ENCODE results near the gene PDE4DIP. TPM values are rescaled to one million over a fixed set of nuclear protein-coding genes. Genes with fewer than 3 reads are reported as not detected.
A peak's percentile ranks its signal among the peaks of the same experiment; 100 is the strongest.
"Not testable (repeated sequence)": the region's sequence is repeated elsewhere in the genome, so short reads cannot be mapped to it uniquely, and the experiment has no call there.

PDE4DIP gene
- total RNA-seq, 2 donors from 2014 or later = 1,013 to 1,607 TPM

DNA sequence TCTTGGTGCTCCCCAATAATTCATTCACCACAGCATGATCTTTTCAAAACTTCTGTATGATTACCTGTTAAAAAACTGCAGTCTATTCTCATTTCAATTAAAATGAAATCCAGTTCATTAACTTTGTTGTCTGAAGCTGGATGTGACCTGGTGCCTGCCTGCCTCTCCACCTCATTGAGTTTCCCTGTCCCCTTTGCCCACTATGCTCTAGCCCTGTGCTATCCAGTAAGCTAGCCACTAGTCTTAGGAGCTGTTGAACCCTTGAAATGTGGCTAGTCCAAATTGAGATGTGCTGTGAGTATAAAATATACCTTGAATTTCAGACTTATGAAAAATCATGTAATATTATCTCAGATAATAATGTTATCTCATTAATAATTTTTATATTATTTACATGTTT is 114.1 kb downstream of the PDE4DIP start:
- ATAC-seq; intact Hi-C loops (cut with DNase I); DNase-seq: not testable (repeated sequence)

DNA sequence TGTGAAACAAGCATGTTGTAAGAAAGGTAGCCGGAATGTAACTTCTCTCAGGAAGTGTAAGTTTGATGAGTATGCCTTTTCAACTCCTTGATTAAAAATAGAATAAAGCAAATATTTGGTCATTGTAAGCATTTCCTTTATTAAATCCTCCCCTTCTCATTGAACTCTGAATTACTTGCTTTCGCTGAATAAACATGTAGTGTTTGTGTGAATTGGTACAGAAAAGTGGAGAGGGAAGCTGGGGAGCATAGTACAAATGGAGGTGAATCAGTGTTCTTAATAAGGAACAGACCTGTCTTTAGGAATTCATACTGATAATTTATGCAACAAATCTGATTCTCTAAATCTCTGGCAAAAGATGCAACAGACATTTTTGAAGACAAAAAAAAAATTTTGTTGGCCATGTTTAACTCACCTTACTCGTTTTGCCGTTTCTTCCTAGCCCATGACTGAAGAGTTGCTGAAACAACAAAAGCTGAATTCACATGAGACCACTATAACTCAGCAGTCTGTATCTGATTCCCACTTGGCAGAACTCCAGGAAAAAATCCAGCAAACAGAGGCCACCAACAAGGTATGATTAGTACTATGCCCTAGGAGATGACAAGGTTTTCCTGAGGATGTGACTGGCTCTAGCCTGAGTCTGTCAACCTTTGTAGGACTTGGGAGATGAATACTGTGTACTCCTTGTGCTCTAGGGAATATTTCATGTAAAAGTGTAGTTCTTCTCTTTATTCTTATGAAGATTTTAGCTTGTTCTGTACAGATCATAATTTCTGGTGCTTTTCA is 116.2 kb downstream of the PDE4DIP start:
- ATAC-seq; DNase-seq; intact Hi-C loops (cut with DNase I): not testable (repeated sequence)

DNA sequence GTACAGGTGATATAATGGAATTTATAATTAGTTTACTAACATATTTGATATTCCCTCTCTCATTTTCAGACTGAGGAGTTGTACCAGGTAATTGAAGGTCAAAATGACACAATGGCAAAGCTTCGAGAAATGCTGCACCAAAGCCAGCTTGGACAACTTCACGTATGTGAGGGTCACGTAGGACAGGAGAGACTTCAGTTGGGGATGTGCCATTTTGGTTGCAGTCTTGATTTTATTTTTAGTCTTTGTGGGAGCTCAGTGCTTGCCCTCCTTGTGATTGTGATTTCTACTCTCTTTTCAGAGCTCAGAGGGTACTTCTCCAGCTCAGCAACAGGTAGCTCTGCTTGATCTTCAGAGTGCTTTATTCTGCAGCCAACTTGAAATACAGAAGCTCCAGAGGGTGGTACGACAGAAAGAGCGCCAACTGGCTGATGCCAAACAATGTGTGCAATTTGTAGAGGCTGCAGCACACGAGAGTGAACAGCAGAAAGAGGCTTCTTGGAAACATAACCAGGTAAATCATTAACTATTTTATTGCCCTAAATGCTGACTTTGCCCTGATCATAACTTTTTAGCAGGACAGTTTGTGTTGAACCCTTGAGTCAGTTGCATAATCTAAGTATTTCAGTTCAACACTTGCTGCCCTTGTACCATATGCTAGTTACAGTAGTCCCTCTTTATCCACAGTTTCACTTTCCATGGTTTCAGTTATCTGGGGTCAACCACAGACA is 118.1 kb downstream of the PDE4DIP start:
- ATAC-seq; intact Hi-C loops (cut with DNase I); DNase-seq: not testable (repeated sequence)

DNA sequence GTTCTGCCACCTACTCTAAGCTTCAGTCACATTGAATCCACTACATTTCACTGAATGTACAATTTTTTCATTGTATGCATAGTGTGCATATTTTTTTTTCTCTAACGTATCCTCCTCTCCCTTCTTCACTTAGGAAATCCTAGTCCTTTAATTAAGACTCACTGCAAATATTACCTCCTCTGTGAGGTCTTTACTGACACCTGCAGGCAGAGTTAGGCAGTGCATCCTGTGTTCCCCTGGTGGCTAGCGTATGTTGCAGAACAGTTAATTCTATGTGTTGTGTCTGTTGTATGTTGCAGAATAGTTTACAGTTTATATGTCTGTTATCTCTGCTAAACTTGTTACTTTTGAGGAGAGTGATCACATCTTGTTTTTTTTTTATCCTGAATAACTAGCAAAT is 121.9 kb downstream of the PDE4DIP start:
- peak; percentile 73 to 80 for ATAC-seq
- DNase-seq; intact Hi-C loops (cut with DNase I): not testable (repeated sequence)

DNA sequence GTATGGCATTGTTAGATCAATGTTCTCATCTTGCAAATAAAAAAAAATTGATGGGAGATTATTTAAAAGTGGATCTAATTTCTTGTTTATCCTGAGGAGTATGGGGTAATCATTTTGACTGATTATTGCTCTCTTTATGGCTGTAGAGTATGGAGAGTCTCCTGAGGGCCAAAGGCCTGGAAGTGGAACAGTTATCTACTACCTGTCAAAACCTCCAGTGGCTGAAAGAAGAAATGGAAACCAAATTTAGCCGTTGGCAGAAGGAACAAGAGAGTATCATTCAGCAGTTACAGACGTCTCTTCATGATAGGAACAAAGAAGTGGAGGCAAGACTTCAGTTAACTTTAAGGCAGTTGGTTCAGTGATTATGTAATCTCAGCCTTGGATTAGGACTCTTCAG is 123.4 kb downstream of the PDE4DIP start:
- ATAC-seq; intact Hi-C loops (cut with DNase I); DNase-seq: not testable (repeated sequence)

DNA sequence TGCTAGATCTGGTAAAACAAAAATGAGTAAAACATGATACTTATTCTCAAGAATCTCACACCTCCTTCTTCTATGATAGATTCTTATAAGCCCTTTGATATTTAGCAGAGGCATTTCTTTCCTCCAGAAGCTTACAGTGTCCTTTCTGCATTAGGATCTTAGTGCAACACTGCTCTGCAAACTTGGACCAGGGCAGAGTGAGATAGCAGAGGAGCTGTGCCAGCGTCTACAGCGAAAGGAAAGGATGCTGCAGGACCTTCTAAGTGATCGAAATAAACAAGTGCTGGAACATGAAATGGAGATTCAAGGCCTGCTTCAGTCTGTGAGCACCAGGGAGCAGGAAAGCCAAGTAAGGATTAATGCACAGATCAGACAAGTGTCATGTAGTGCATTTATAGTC is 124.5 kb downstream of the PDE4DIP start:
- ATAC-seq; DNase-seq; intact Hi-C loops (cut with DNase I): not testable (repeated sequence)

DNA sequence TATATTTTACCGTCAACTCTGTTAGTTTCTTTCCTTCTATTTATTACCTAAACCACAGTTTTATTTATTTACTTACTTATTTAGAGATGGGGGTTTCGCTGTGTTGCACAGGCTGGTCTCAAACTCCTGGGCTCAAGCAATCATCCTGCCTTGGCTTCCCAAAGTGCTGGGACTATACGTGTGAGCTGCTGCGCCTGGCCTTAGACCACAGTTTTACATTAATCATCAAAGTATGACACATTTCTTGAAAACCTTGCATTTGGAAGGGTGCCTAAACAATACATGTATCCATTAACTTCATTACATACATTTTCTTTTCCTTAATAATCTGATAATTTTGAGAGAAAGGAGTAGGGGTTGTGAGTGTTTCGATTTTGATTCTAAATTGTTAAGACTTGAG is 124.9 kb downstream of the PDE4DIP start:
- ATAC-seq; intact Hi-C loops (cut with DNase I); DNase-seq: not testable (repeated sequence)

DNA sequence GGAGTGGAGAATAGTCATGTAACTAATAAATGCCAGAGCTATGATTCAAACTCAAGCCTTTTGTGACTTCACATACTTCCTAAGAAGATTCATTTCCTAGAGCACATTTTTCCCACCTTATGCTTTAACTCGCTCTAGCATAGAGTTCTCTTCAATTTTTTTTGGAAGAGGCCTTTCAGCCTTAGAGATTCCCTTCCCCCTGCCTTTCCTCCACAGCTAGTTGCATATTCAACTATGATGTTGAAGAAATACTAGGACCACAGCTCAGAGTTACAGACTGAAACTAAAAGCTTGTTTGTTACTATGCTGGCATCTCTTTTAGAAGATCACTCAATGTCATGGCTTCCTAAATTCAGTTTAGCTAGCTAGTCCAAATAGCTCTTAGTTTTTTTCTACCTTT is 131.2 kb downstream of the PDE4DIP start:
- intact Hi-C loops (cut with DNase I); ATAC-seq; DNase-seq: not testable (repeated sequence)

DNA sequence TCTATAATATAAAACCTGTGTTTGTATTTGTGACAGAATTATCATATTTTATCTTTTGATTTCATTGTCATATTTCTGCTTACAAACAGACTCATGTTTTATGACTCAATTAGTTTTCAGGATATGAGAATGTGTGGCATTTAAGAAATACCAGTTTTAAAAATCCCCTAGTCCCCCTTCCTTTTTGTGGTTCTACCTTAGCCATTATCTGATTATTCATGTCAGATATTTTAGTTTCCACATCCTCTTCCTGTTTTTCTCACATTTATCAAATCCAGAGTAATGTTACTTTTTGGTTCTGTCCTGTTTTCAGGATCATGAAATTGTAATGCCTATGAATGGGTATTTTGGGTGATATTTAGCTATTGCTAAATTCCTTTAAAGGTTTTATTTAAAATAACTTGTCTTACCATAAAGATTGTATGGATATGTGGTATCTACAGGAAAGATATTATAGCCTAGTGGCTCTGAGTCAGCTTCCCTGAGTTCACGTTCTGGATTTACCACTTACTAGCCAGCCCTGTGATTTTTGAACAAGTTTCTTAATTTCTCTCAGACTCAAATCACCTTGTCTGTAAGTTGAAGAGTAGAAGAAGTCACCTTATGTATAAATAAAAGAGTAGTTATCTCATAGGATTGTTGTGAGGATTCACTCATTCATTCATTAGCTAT is 131.8 kb downstream of the PDE4DIP start:
- DNase-seq; intact Hi-C loops (cut with DNase I); ATAC-seq: not testable (repeated sequence)

DNA sequence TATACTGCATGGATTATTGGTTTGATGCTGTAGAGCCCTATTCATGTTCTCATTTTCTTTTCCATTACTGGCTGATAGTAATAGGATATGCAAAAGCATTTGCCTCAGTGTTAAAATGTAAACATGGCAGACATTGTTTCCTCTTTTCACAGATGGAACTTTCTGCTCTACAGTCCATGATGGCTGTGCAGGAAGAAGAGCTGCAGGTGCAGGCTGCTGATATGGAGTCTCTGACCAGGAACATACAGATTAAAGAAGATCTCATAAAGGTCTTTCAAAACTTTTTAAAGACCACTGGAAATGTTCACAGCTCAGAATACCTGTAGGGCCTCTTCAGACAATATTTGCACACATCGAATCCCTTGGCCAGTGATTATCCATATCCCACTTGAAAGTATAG is 133.6 kb downstream of the PDE4DIP start:
- ATAC-seq; DNase-seq; intact Hi-C loops (cut with DNase I): not testable (repeated sequence)

DNA sequence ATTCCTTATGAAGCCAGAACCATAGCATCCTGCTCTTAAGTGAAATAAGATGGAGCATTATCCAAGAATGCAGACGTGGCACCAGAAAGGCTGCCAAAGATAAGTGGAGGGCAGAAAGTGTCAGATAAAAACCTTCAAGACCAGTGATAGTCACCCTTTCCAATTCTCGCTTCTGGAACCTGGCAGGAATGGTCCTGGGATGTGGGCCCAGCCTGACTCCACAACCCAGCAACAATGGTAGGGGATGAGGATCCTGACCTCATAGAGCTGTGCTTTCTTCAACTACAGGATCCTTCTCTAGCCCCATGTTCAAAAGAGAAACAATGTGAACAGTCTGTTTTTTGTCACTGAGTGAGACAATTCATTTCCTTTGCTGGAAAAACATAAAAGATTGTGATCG is 145.2 kb downstream of the PDE4DIP start:
- DNase-seq; intact Hi-C loops (cut with DNase I): not testable (repeated sequence)
- ATAC-seq = peak; percentile 34 to 52

DNA sequence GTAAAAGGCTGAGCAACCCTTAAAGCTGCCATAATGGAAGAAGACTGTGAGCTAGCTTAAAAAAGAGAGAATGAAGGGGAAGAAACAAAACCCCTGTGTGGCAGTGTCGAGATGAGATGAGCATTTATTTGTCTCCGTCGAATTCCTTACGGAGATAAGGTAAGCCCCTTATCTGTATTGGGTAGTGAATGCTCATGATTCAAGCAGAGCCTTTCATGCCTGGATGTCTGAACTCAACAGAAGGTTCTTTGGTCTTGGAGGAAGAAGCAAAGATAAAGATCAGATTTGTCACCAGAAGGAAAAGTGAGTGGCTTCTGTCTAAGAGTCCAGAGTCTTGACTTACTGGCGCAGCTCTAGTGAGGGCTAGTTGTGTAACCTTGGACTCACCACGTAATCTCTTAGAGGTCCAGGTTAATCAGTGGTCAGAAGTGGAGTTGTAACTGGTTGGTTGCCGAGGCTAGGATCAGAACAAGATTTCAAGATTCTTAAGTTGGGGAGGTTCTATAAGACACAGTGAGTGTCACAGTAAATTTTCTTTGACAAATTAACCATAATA is 146.1 kb downstream of the PDE4DIP start:
- intact Hi-C loops (cut with DNase I); DNase-seq; ATAC-seq: not testable (repeated sequence)

DNA sequence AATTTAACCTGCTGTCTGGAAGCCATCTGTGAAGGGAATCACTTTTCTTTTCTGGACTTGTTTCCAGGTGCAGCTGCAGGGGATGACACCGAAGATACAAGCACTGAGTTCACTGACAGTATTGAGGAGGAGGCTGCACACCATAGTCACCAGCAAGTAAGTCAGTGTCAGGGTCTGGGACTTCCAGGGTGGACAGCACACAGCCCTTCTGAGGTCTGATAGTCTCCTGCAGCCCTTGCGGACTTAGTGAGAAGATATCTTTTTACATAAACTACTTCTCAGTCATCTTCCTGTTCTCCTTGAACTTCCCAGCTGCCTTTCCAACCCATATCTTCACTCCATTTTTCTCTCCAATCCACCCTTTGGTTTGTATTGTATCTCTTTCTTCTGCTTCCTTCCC is 147.6 kb downstream of the PDE4DIP start:
- peak in 1 of 2 donors; percentile 30 for ATAC-seq
- DNase-seq; intact Hi-C loops (cut with DNase I): not testable (repeated sequence)

DNA sequence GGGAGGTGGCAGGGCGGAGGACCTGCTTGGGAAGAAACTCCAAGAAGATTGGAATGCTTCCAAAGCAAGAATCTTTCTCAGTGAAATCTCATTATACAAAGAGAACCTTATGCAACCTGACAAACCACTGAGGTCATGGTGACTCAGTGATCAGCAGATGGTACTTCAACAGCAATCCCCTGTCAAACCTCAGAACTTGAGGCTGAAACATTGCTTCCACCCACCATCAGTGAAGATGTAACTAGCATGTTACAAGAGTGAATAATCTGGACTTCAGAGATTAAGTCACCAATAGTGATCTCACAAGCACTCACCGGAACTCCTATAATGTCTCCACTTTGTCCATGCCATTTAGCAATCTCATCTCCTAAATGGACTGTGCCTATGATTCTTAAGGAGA is 148.1 kb downstream of the PDE4DIP start:
- DNase-seq; intact Hi-C loops (cut with DNase I): not testable (repeated sequence)
- peak in 1 of 2 donors; percentile 43 for ATAC-seq

DNA sequence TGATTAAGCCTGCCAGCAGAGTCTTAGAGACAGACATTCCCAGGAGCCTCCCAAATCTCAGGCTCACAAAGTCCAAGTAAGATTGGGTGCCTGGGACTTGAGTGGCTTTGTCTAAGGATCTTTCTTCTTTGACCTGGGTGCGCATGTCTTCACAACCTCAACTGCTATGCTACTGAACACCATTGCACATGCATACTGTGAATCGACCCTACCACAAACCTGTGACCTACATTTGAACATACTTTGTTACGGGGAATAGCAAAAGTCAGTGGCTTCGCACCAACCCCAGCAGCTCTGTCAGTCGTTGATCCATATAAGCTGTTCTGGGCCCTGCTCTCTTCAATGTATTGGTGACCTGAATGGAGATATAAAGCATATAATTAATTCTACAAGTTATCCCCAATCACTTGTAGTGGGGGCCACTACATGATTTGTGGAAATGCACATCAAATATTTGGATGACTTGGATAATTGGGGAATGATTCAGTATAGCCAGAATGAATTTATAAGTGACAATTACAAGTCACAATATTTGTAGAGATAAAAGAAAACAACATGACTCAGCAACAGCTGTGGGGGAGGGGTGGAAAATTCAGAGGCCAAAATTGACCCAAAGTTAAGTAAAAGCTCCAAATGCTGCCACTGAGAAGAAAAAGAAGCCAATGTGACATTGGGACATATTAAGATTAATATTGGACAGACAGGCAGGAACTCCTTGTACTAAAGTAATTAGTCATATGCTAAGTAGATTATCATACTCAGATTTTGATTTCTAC is 152.4 kb downstream of the PDE4DIP start:
- ATAC-seq; intact Hi-C loops (cut with DNase I); DNase-seq: not testable (repeated sequence)

DNA sequence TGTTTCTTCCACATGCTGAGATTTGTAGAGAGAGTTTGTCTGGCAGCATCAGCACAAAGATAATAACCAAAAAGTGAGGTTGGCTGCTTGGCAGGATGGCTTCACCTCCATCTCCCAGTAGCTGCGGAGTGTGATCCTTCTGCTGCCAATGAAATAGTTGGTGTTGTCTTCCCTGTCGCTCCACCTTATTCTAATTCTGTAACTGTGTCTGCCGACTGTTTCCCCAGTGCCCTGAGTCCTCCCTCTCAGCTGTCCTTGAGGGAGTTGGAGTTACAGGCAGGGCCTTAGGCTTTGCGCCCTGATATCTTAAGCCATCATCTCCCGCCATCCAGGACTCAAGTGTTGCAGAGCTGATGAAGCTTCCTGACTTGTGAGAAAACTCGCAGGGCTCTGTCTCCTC is 153.2 kb downstream of the PDE4DIP start:
- DNase-seq; intact Hi-C loops (cut with DNase I): not testable (repeated sequence)
- ATAC-seq = peak; percentile 67 to 69

DNA sequence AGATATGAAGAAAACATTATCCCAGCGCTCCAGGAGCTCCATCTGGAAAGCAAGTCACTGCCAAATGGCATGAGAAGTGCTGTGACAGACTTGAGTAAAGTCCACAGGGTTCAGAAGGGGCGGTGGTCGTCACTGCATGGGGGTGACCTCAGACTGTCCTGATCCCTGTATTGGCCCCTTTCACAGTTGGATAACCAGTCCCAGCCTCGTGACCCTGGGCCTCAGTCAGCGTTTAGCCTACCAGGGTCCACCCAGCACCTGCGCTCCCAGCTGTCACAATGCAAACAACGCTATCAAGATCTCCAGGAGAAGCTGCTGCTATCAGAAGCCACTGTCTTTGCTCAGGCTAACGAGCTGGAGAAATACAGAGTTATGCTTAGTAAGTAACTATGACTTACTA is 158.4 kb downstream of the PDE4DIP start:
- ATAC-seq; DNase-seq; intact Hi-C loops (cut with DNase I): not testable (repeated sequence)

DNA sequence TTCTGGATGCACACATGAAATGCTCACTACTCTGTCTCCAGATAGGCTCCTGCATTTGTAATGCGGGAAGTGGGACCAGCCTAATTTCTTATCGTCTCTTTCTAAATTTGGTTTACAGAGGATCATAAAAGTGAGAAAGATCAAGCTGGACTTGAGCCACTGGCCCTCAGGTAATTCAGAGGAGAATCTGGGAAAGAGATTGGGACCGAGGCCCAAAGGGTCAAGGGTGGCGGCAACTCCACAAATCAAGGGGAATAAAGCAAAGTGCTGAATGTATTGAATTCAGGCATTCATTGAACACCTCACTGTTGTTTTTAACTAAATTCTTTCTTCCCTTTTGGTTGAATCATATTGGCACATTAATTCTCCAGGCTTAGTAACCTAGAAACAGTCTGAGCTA is 164.1 kb downstream of the PDE4DIP start:
- DNase-seq; ATAC-seq; intact Hi-C loops (cut with DNase I): not testable (repeated sequence)

All from left cardiac atrium (tissue), 4 donors.